CD14-positive monocyte (primary cell): ENCODE results near the gene RHEB. TPM values are rescaled to one million over a fixed set of nuclear protein-coding genes. Genes with fewer than 3 reads are reported as not detected.
A peak's percentile ranks its signal among the peaks of the same experiment; 100 is the strongest.

Source experiments
- DNase-seq, 3 donors: peaks; one replicate each; pipeline ENCODE4 v3.0.0-alpha.2; 2011 to 2022
- H2AFZ ChIP-seq: 2 replicates; pipeline ENCODE4 v1.6.0; 2012; ENCODE audit warnings: mild to moderate bottlenecking, low read depth, low read length, inconsistent platforms; ENCODE audit not compliant: insufficient read depth, poor library complexity, severe bottlenecking
- H3K27ac ChIP-seq, 2 donors: 1 replicate in 1 of 2; 2 replicates in 1 of 2; pipeline ENCODE4 v1.5.1; 2012 to 2013; ENCODE audit warnings: low read length in 2 of 2, control low read depth in 1 of 2, inconsistent platforms in 1 of 2, low read depth in 1 of 2, mild to moderate bottlenecking in 1 of 2
- H3K27me3 ChIP-seq, 2 donors: one replicate each; pipeline versions ENCODE4 v1.6.0 to v1.6.1; 2011 to 2013; ENCODE audit warnings: low read length in 2 of 2; ENCODE audit not compliant: control insufficient read depth in 2 of 2, insufficient read depth in 2 of 2
- H3K36me3 ChIP-seq, 2 donors: replicated peaks in 1 of 2; 1 replicate in 1 of 2; 2 replicates in 1 of 2; pipeline versions ENCODE4 v1.5.1 to v1.6.1; 2012 to 2013; ENCODE audit warnings: low read length in 2 of 2, control low read depth in 1 of 2, inconsistent platforms in 1 of 2, mild to moderate bottlenecking in 1 of 2; ENCODE audit not compliant: insufficient read depth in 2 of 2, control insufficient read depth in 1 of 2
- H3K4me1 ChIP-seq, 2 donors: 1 replicate in 1 of 2; 2 replicates in 1 of 2; pipeline versions ENCODE4 v1.5.1 to v1.6.1; 2012 to 2013; ENCODE audit warnings: low read length in 2 of 2, control low read depth in 1 of 2, inconsistent platforms in 1 of 2, mild to moderate bottlenecking in 1 of 2, moderate library complexity in 1 of 2; ENCODE audit not compliant: insufficient read depth in 2 of 2, control insufficient read depth in 1 of 2
- H3K4me2 ChIP-seq: replicated peaks from 2 replicates; pipeline ENCODE3; 2012; ENCODE audit warnings: low read length, moderate library complexity, mild to moderate bottlenecking; ENCODE audit not compliant: poor library complexity, severe bottlenecking; ENCODE audit errors: extremely low read depth
- H3K4me3 ChIP-seq, 3 experiments: fragments of 200-600 bp in 1 of 3; sonication (generic) in 1 of 3; replicated peaks in 1 of 3; 1 replicate in 2 of 3; 2 replicates in 1 of 3; pipeline ENCODE4 v1.5.1; 2011 to 2013; ENCODE audit warnings: low read length in 3 of 3, mild to moderate bottlenecking in 3 of 3, control low read depth in 2 of 3, low read depth in 2 of 3, inconsistent platforms in 1 of 3, moderate library complexity in 1 of 3
- H3K79me2 ChIP-seq: 2 replicates; pipeline ENCODE4 v1.6.0; 2012; ENCODE audit warnings: mild to moderate bottlenecking, control low read depth, inconsistent platforms, low read length, moderate library complexity; ENCODE audit not compliant: insufficient read depth
- H3K9ac ChIP-seq: 2 replicates; pipeline ENCODE4 v1.6.0; 2017; ENCODE audit warnings: low read length, mild to moderate bottlenecking; ENCODE audit not compliant: insufficient read depth, poor library complexity, severe bottlenecking
- H3K9me3 ChIP-seq, 2 donors: replicated peaks in 1 of 2; 1 replicate in 1 of 2; 2 replicates in 1 of 2; pipeline versions ENCODE4 v1.5.1 to v1.6.1; 2012 to 2013; ENCODE audit warnings: low read length in 2 of 2, control low read depth in 1 of 2; ENCODE audit not compliant: control insufficient read depth in 1 of 2, insufficient read depth in 1 of 2
- H4K20me1 ChIP-seq: 2 replicates; pipeline ENCODE4 v1.6.0; 2012; ENCODE audit warnings: mild to moderate bottlenecking, low read length, control low read depth, moderate library complexity; ENCODE audit not compliant: insufficient read depth
- H3K27ac Mint-ChIP-seq, 7 donors: one replicate each; pipeline ENCODE4 v1.8.0; 2020; ENCODE audit warnings: mild to moderate bottlenecking in 7 of 7, mixed read lengths in 7 of 7, moderate library complexity in 6 of 7, inconsistent platforms in 2 of 7
- H3K27me3 Mint-ChIP-seq, 3 donors: one replicate each; pipeline ENCODE4 v1.8.0; 2021 to 2022; ENCODE audit warnings: low read depth in 3 of 3, mild to moderate bottlenecking in 3 of 3, mixed read lengths in 3 of 3, moderate library complexity in 3 of 3, inconsistent platforms in 1 of 3
- H3K36me3 Mint-ChIP-seq, 2 donors: one replicate each; pipeline ENCODE4 v1.8.0; 2020; ENCODE audit warnings: mixed read lengths in 2 of 2, inconsistent platforms in 1 of 2, mild to moderate bottlenecking in 1 of 2
- H3K4me1 Mint-ChIP-seq: one replicate; pipeline ENCODE4 v1.8.0; 2020; ENCODE audit warnings: mild to moderate bottlenecking, mixed read lengths
- H3K4me3 Mint-ChIP-seq, 2 donors: one replicate each; pipeline ENCODE4 v1.8.0; 2020; ENCODE audit warnings: mild to moderate bottlenecking in 2 of 2, mixed read lengths in 2 of 2, moderate library complexity in 1 of 2
- H3K9me3 Mint-ChIP-seq, 7 donors: one replicate each; pipeline ENCODE4 v1.8.0; 2020 to 2022; ENCODE audit warnings: mixed read lengths in 7 of 7, mild to moderate bottlenecking in 6 of 7, moderate library complexity in 6 of 7, inconsistent platforms in 2 of 7
- WGBS: methylation state at CpG from one replicate; pipeline ENCODE4 v1.1.5; 2013; ENCODE audit warnings: missing lambda C conversion rate; ENCODE audit not compliant: insufficient coverage; 5-methylcytosine and 5-hydroxymethylcytosine counted together
- intact Hi-C, 2 donors: fragments of 100-400 bp; cut with micrococcal nuclease; formaldehyde crosslinking; loops; one replicate each; pipeline versions ENCODE4 v1.15.0 to v1.15.1; 2023
- polyA plus RNA-seq, 3 donors: library from polyadenylated mRNA; depleted of rRNA in 1 of 3; unstranded in 2 of 3; stranded (reverse) in 1 of 3; fragments of 300-500 nt in 2 of 3; fragments of >200 nt in 1 of 3; fragmentation: Illumina TruSeq in 2 of 3; gene quantifications; 1 replicate in 2 of 3; 2 replicates in 1 of 3; pipeline ENCODE4 v1.2.3, GENCODE V29; 2012 to 2021
- TF ChIP-seq, protein P1 (sequence below): fragments of 200-600 bp; IDR thresholded peaks from one replicate; pipeline ENCODE4 v1.8.0; 2022; ENCODE audit warnings: antibody characterized with exemption, mild to moderate bottlenecking

RHEB gene
- polyA plus RNA-seq, 3 donors = 20.4 to 96.1 (median 95.8) TPM

DNA sequence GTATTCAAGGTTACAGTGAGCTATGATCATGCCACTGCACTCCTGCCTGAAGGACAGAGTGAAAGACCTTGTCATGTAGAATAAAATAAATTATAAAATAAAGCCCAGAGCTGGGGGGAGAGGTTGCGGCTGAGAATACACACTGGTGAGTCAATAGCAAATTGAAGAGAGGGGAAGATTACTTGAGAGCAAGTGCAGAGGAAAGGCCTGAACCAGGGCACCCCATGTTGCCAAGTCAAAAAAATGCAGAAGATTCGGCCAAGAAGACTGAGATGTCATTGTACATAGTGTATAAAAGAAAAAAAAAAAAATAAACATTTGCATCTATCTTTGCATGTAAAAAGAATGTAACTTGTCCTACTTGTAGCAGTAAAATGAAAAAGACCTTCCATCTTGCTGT lies 32.5 kb downstream of the RHEB start:
- WGBS = 100% methylated on average over 1 of the region's 2 CpGs
- H3K4me3 ChIP-seq = no peak overlapping the region
- peaks cover 64 to 87% of the 10 kb centered on the region in 2 donors for H3K36me3 ChIP-seq
- Mint-ChIP-seq H3K27me3 (no peaks in the 10 kb centered on the region), H3K9me3 (peaks cover 0 to 2% (median 0%) of the 10 kb centered on the region in 7 donors), H3K27ac (peak overlapping the region in 3 of 7 donors; percentile 27 to 68 (median 58)), H3K4me1 (peaks cover 23% of the 10 kb centered on the region), H3K4me3 (no peak overlapping the region), H3K36me3 (peaks cover 76 to 79% of the 10 kb centered on the region in 2 donors)
- H3K27me3 ChIP-seq = no peaks in the 10 kb centered on the region
- H3K4me1 ChIP-seq = peaks cover 23 to 32% of the 10 kb centered on the region in 2 donors
- no peak overlapping the region for H3K4me2 ChIP-seq
- H3K9ac ChIP-seq = no peak overlapping the region
- DNase-seq = no peak
- intact Hi-C loops = no loop called here
- TF ChIP-seq, protein P1, sequence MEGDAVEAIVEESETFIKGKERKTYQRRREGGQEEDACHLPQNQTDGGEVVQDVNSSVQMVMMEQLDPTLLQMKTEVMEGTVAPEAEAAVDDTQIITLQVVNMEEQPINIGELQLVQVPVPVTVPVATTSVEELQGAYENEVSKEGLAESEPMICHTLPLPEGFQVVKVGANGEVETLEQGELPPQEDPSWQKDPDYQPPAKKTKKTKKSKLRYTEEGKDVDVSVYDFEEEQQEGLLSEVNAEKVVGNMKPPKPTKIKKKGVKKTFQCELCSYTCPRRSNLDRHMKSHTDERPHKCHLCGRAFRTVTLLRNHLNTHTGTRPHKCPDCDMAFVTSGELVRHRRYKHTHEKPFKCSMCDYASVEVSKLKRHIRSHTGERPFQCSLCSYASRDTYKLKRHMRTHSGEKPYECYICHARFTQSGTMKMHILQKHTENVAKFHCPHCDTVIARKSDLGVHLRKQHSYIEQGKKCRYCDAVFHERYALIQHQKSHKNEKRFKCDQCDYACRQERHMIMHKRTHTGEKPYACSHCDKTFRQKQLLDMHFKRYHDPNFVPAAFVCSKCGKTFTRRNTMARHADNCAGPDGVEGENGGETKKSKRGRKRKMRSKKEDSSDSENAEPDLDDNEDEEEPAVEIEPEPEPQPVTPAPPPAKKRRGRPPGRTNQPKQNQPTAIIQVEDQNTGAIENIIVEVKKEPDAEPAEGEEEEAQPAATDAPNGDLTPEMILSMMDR = no peak
- H4K20me1 ChIP-seq = peaks cover 73% of the 10 kb centered on the region
- H2AFZ ChIP-seq = no peak overlapping the region
- H3K9me3 ChIP-seq = no peaks in the 10 kb centered on the region
- H3K79me2 ChIP-seq = peaks cover 93% of the 10 kb centered on the region
- H3K27ac ChIP-seq = no peak overlapping the region

DNA sequence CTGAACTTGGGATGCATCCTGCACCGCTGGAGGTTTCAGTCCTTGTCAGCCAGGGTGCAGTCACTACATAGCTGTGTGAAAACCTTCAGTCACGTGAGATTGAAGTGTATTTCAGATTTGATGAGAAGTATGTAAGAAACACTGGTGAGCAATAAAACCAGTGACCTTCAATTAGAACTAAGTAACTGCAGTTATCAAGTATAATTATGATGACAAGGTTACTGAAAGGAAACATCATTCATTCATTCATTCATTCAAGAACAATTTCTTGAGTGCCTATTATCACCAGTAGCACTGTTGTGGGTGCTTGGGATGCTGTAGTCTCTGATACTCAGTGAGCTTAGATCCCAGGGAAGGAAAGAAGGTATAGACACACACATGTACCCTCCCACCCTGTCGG lies 33.6 kb downstream of the RHEB start:
- Mint-ChIP-seq H3K9me3 (peaks cover 0 to 2% (median 0%) of the 10 kb centered on the region in 7 donors), H3K4me1 (peaks cover 17% of the 10 kb centered on the region)
- DNase-seq = no peak

More for the DNA sequence above, 33.6 kb downstream of the RHEB start:
- peak overlapping the region in 4 of 7 donors; percentile 24 to 72 (median 55) for H3K27ac Mint-ChIP-seq
- intact Hi-C loops = no loop called here
- H3K4me3 Mint-ChIP-seq = no peak overlapping the region
- no peak overlapping the region for H2AFZ ChIP-seq
- peaks cover 14 to 24% of the 10 kb centered on the region in 2 donors for H3K4me1 ChIP-seq
- WGBS = no CpG with 5 or more reads among the region's 3 CpGs
- H3K9me3 ChIP-seq = no peaks in the 10 kb centered on the region
- peaks cover 93% of the 10 kb centered on the region for H3K79me2 ChIP-seq
- peaks cover 70% of the 10 kb centered on the region for H4K20me1 ChIP-seq
- TF ChIP-seq, protein P1 = no peak
- no peak overlapping the region for H3K4me3 ChIP-seq
- no peaks in the 10 kb centered on the region for H3K27me3 ChIP-seq
- H3K4me2 ChIP-seq = no peak overlapping the region
- H3K27me3 Mint-ChIP-seq = no peaks in the 10 kb centered on the region
- H3K9ac ChIP-seq = no peak overlapping the region
- peak overlapping the region in 1 of 2 donors; percentile 57 for H3K27ac ChIP-seq
- H3K36me3 ChIP-seq = peaks cover 74 to 99% of the 10 kb centered on the region in 2 donors
- peaks cover 84 to 89% of the 10 kb centered on the region in 2 donors for H3K36me3 Mint-ChIP-seq
